ENCODE results near the gene SERPIND1.

Gene SERPIND1

DNA sequence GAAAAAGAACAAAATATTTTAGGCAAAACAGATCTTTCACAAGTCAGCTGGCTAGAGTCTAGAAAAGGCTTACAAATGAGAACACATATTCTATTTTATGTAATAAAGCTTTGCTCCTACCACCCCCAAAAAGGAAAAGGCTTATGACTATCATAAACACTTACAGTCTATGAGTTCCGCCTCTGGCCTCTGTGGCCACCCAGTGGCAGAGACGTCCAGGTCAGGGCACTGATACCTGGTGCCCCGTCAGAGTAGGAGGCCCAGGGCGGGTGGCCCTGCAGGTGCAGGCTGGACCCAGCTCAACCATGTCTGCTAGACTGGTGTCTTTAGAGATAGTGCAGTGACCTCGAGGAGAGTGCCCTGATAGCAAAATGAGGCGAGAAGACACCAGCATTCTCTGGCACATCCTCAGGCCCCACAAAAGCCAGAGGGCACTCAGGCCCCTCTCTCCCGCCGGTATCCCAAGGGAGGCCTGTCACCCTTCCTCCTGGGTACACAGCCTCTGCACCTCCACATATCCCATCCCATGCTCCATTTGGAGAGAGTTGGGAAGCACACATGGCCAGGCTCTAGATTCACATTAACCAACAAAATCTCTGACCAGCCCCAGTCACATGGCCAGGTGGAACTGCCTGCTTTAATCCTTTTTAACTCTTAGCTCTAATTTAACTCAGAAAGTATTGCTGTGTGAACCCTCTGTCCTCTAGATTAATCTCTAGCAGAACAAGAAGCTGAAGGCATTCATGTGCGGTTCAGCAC is 27.3 kb upstream of the SERPIND1 start:
- TF ChIP-seq, protein P1, sequence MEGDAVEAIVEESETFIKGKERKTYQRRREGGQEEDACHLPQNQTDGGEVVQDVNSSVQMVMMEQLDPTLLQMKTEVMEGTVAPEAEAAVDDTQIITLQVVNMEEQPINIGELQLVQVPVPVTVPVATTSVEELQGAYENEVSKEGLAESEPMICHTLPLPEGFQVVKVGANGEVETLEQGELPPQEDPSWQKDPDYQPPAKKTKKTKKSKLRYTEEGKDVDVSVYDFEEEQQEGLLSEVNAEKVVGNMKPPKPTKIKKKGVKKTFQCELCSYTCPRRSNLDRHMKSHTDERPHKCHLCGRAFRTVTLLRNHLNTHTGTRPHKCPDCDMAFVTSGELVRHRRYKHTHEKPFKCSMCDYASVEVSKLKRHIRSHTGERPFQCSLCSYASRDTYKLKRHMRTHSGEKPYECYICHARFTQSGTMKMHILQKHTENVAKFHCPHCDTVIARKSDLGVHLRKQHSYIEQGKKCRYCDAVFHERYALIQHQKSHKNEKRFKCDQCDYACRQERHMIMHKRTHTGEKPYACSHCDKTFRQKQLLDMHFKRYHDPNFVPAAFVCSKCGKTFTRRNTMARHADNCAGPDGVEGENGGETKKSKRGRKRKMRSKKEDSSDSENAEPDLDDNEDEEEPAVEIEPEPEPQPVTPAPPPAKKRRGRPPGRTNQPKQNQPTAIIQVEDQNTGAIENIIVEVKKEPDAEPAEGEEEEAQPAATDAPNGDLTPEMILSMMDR (IDR thresholded peaks at IDR 0.05; ENCODE audit: low read depth, low read length), result 0 out of 2 replicates have a peak, but pooled peaks have one; percentile 4
- Histone ChIP-seq H3K36me3 (peaks cover 73% of the 10 kb centered on the region), H3K27ac (no peak overlapping the region)

DNA sequence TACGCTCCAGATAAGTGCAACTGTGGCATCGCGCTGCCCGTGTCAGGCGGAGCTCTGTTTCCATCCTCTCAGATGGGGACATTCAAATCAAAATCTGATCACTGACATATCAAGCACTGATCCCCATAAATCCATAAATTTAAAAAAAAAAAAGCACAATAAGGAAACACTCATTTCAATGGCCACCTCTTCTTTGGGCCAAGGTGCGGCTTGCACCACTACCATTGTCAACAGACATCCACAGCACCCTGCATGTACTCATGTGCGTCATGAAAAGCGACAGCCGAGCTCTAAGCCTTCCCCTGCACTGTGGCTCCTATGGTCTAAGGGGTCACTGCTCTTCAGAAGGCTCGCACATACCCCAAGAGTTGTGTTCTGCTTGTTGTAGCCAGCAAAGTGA is 26.7 kb upstream of the SERPIND1 start:
- Histone ChIP-seq H3K27ac (no peak overlapping the region), H3K9me3 (ENCODE audit: severe bottlenecking) (no peaks in the 10 kb centered on the region), H3K27me3 (ENCODE audit: insufficient read depth, low read depth, severe bottlenecking) (no peaks in the 10 kb centered on the region), H3K36me3 (peaks cover 73% of the 10 kb centered on the region), H3K4me3 (ENCODE audit: low read depth, low read length) (no peak overlapping the region)
- TF ChIP-seq, protein P1 (IDR thresholded peaks at IDR 0.05; ENCODE audit: low read depth, low read length), result no peak
- no peak for DNase-seq

More for the DNA sequence above, 27.3 kb upstream of the SERPIND1 start:
- no peaks in the 10 kb centered on the region for H3K9me3 ChIP-seq (ENCODE audit: severe bottlenecking)
- no peak for DNase-seq
- no peaks in the 10 kb centered on the region for H3K27me3 ChIP-seq (ENCODE audit: insufficient read depth, low read depth, severe bottlenecking)
- no peak overlapping the region for H3K4me3 ChIP-seq (ENCODE audit: low read depth, low read length)

DNA sequence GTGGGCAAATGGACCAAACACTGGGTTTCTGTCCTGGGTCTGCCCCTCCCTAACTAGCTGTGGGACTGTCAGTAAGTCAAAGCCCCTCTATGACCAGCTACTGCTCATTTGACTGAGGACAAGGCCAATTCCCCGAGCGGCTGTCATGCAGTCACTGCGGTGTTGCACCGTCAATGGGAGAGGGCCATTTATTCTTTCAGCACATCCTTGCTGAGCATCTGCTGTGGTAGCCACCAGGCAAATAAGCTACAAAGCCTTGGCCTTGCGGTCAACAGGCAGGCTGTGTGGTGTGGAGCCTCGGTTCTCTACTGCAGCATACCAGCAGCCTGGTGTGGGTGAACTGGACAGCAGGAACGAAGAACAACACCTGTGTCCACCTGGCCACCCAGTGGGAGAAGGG is 25.8 kb upstream of the SERPIND1 start:
- Histone ChIP-seq H3K27me3 (ENCODE audit: insufficient read depth, low read depth, severe bottlenecking) (no peaks in the 10 kb centered on the region), H3K36me3 (peaks cover 75% of the 10 kb centered on the region), H3K4me3 (ENCODE audit: low read depth, low read length) (no peak overlapping the region), H3K9me3 (ENCODE audit: severe bottlenecking) (no peaks in the 10 kb centered on the region), H3K27ac (no peak overlapping the region)
- DNase-seq, result no peak
- TF ChIP-seq, protein P1 (IDR thresholded peaks at IDR 0.05; ENCODE audit: low read depth, low read length), result no peak

DNA sequence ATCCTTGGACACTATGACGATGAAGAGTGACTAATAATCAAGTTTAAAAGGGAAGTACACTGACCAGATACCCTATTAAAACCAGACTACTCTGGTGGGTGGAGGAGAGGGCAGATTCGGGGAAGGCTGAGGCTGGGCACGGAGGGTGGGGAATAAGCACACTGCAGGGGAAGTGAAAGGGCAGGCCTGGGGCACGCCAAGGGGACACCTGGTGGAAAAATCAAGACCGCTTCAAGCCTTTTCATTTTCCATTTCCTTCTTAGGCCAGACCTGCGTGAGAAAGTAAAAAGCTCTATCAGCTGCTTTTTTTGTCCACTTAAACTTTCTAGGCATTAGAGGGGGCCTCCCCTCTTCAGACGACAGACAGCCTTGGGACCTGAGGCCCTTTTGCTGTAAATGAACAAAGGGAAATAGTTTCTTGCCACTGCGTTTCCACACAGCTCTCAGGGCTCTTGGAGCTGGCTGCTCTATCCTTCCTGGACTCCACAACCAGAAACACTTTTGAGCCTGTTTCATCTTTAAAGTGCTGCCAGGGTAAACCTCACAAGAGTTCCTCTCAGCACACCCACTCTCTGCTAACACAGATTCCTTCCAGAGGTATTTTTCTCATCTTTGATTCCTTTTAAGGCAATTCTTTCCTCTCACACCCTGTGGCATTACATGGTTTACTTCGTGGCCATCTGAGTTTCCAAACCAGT is 25.0 kb upstream of the SERPIND1 start:
- Histone ChIP-seq H3K9me3 (ENCODE audit: severe bottlenecking) (no peaks in the 10 kb centered on the region), H3K36me3 (peaks cover 72% of the 10 kb centered on the region), H3K4me3 (ENCODE audit: low read depth, low read length) (no peak overlapping the region), H3K27ac (no peak overlapping the region), H3K27me3 (ENCODE audit: insufficient read depth, low read depth, severe bottlenecking) (no peaks in the 10 kb centered on the region)
- no peak for DNase-seq
- TF ChIP-seq, protein P1 (IDR thresholded peaks at IDR 0.05; ENCODE audit: low read depth, low read length), result no peak

DNA sequence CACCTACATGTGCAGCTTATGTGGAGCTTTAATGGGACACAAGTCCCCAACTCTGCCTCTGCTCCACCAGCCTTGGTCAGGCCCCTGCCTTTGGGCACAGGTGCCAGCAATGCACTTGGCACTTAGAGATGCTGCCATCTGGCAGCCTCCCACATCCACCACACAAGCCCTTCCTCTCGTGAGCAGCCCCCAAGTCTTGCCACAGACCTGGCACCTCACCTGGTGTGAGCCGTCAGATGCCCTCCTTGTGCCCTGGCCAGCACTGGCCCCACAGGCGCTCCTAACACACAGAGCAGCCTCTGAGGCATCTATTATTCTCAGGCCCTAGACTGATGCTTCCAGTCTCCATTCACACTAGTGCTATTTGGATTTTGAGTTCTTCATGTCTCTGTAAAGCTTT is 24.5 kb upstream of the SERPIND1 start:
- DNase-seq, result no peak
- H3K27me3 ChIP-seq (ENCODE audit: insufficient read depth, low read depth, severe bottlenecking), result no peaks in the 10 kb centered on the region
- TF ChIP-seq, protein P1 (IDR thresholded peaks at IDR 0.05; ENCODE audit: low read depth, low read length), result no peak
- peaks cover 71% of the 10 kb centered on the region for H3K36me3 ChIP-seq
- no peak overlapping the region for H3K27ac ChIP-seq
- no peak overlapping the region for H3K4me3 ChIP-seq (ENCODE audit: low read depth, low read length)
- no peaks in the 10 kb centered on the region for H3K9me3 ChIP-seq (ENCODE audit: severe bottlenecking)
